ENCODE data around the gene SLC46A3. TPM values are rescaled to one million over a fixed set of nuclear protein-coding genes. Genes with fewer than 3 reads are reported as not detected.

Gene SLC46A3
- total RNA-seq, 1 experiment from 2014 or later: 0.84 TPM

- peak overlapping the region; percentile 58 for H2AFZ ChIP-seq (ENCODE audit: low read length)
- peak; percentile 55 for ATAC-seq
- no TSS peak for BruUV-seq (replicated peaks)
- peak overlapping the region; percentile 85 for H3K27ac ChIP-seq (ENCODE audit: low read length)
- peaks cover 32% of the 10 kb centered on the region for H3K4me1 ChIP-seq (ENCODE audit: insufficient read depth, low read length)
- H3K9ac ChIP-seq (ENCODE audit: low read length): peak overlapping the region; percentile 76
- ChIA-PET CTCF (no interaction called here), POLR2A (ENCODE audit: unreplicated experiment) (no interaction called here)
- no peak overlapping the region for H3K4me3 ChIP-seq (ENCODE audit: low read length)
- no peaks in the 10 kb centered on the region for H3F3A ChIP-seq (ENCODE audit: low read length, unreplicated experiment)
- H3K9me2 ChIP-seq (replicated peaks; ENCODE audit: low read length): no peaks in the 10 kb centered on the region
- no peaks in the 10 kb centered on the region for H3K9me3 ChIP-seq (ENCODE audit: low read length)
- no peaks in the 10 kb centered on the region for H3K36me3 ChIP-seq (ENCODE audit: low read depth, low read length)
- no peaks in the 10 kb centered on the region for H3K79me2 ChIP-seq (ENCODE audit: low read length)
- TF ChIP-seq EZH2 (IDR thresholded peaks at IDR 0.05; ENCODE audit: low read length, unreplicated experiment) (no peak), EZH2phosphoT487 (IDR thresholded peaks at IDR 0.05; ENCODE audit: borderline replicate concordance, low read length) (no peak)
- TF ChIP-seq, protein P1, sequence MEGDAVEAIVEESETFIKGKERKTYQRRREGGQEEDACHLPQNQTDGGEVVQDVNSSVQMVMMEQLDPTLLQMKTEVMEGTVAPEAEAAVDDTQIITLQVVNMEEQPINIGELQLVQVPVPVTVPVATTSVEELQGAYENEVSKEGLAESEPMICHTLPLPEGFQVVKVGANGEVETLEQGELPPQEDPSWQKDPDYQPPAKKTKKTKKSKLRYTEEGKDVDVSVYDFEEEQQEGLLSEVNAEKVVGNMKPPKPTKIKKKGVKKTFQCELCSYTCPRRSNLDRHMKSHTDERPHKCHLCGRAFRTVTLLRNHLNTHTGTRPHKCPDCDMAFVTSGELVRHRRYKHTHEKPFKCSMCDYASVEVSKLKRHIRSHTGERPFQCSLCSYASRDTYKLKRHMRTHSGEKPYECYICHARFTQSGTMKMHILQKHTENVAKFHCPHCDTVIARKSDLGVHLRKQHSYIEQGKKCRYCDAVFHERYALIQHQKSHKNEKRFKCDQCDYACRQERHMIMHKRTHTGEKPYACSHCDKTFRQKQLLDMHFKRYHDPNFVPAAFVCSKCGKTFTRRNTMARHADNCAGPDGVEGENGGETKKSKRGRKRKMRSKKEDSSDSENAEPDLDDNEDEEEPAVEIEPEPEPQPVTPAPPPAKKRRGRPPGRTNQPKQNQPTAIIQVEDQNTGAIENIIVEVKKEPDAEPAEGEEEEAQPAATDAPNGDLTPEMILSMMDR (conservative IDR thresholded peaks at IDR 0.05; ENCODE audit: low read depth, low read length): no peak
- H3K27me3 ChIP-seq (ENCODE audit: low read length): no peaks in the 10 kb centered on the region
- peak overlapping the region; percentile 38 for H3K4me2 ChIP-seq (ENCODE audit: low read length)
- no peaks in the 10 kb centered on the region for H4K20me1 ChIP-seq (ENCODE audit: low read length)
- DNase-seq: peak; percentile 79
- intact Hi-C loops (cut with micrococcal nuclease): loop anchor here (5.0 kb wide), 2 partner anchors 36 to 39 kb away; no protein-coding TSS in a partner anchor
Observed at GRCh38 chr13:28716511-28716910, 2.3 kb downstream of the SLC46A3 start.

- CTCF ChIA-PET: interaction anchor here (0.7 kb wide), 1 partner anchor 166 kb away, joined by 3 read pairs; no protein-coding TSS in a partner anchor
- no peaks in the 10 kb centered on the region for H3K79me2 ChIP-seq (ENCODE audit: low read length)
- H3K4me2 ChIP-seq (ENCODE audit: low read length): no peak overlapping the region
- POLR2A ChIA-PET (ENCODE audit: unreplicated experiment): no interaction called here
- no peaks in the 10 kb centered on the region for H3K9me2 ChIP-seq (replicated peaks; ENCODE audit: low read length)
- TF ChIP-seq EZH2phosphoT487 (IDR thresholded peaks at IDR 0.05; ENCODE audit: borderline replicate concordance, low read length) (no peak), EZH2 (IDR thresholded peaks at IDR 0.05; ENCODE audit: low read length, unreplicated experiment) (no peak)
- TF ChIP-seq, protein P1 (conservative IDR thresholded peaks at IDR 0.05; ENCODE audit: low read depth, low read length): no peak
- H2AFZ ChIP-seq (ENCODE audit: low read length): no peak overlapping the region
- no peak for ATAC-seq
- no TSS peak for BruUV-seq (replicated peaks)
- H3K27ac ChIP-seq (ENCODE audit: low read length): no peak overlapping the region
- H3K4me3 ChIP-seq (ENCODE audit: low read length): no peak overlapping the region
- peaks cover 34% of the 10 kb centered on the region for H3K4me1 ChIP-seq (ENCODE audit: insufficient read depth, low read length)
- no peaks in the 10 kb centered on the region for H3F3A ChIP-seq (ENCODE audit: low read length, unreplicated experiment)
- intact Hi-C loops (cut with micrococcal nuclease): loop anchor here (5.0 kb wide), 2 partner anchors 37 to 38 kb away; no protein-coding TSS in a partner anchor
- no peak overlapping the region for H3K9ac ChIP-seq (ENCODE audit: low read length)
- H3K27me3 ChIP-seq (ENCODE audit: low read length): no peaks in the 10 kb centered on the region
- DNase-seq: no peak
- H3K36me3 ChIP-seq (ENCODE audit: low read depth, low read length): no peaks in the 10 kb centered on the region
- no peaks in the 10 kb centered on the region for H3K9me3 ChIP-seq (ENCODE audit: low read length)
- H4K20me1 ChIP-seq (ENCODE audit: low read length): no peaks in the 10 kb centered on the region
Observed at GRCh38 chr13:28714651-28715050, 4.1 kb downstream of the SLC46A3 start.

- Histone ChIP-seq H3K4me3 (ENCODE audit: low read length) (no peak overlapping the region), H2AFZ (ENCODE audit: low read length) (no peak overlapping the region), H3K9me2 (replicated peaks; ENCODE audit: low read length) (no peaks in the 10 kb centered on the region), H3F3A (ENCODE audit: low read length, unreplicated experiment) (no peaks in the 10 kb centered on the region), H3K9me3 (ENCODE audit: low read length) (no peaks in the 10 kb centered on the region), H3K4me2 (ENCODE audit: low read length) (no peak overlapping the region), H3K27ac (ENCODE audit: low read length) (no peak overlapping the region), H3K79me2 (ENCODE audit: low read length) (no peaks in the 10 kb centered on the region), H3K9ac (ENCODE audit: low read length) (no peak overlapping the region), H3K36me3 (ENCODE audit: low read depth, low read length) (no peaks in the 10 kb centered on the region), H4K20me1 (ENCODE audit: low read length) (no peaks in the 10 kb centered on the region), H3K4me1 (ENCODE audit: insufficient read depth, low read length) (peaks cover 13% of the 10 kb centered on the region), H3K27me3 (ENCODE audit: low read length) (no peaks in the 10 kb centered on the region)
- ChIA-PET POLR2A (ENCODE audit: unreplicated experiment) (no interaction called here), CTCF (no interaction called here)
- intact Hi-C loops (cut with micrococcal nuclease): no loop called here
- no TSS peak for BruUV-seq (replicated peaks)
- no peak for DNase-seq
- ATAC-seq: no peak
- TF ChIP-seq EZH2 (IDR thresholded peaks at IDR 0.05; ENCODE audit: low read length, unreplicated experiment) (no peak), EZH2phosphoT487 (IDR thresholded peaks at IDR 0.05; ENCODE audit: borderline replicate concordance, low read length) (no peak)
- TF ChIP-seq, protein P1 (conservative IDR thresholded peaks at IDR 0.05; ENCODE audit: low read depth, low read length): no peak
Observed at GRCh38 chr13:28710161-28710560, 8.6 kb downstream of the SLC46A3 start.

All from PC-3 (cell line).